Mucosa of descending colon (tissue), 3 donors: ENCODE data around the gene ERMP1. TPM values are rescaled to one million over a fixed set of nuclear protein-coding genes. Genes with fewer than 3 reads are reported as not detected.

Source experiments
- ATAC-seq: fragments of 200-7000 bp; cut with Tn5 transposase; one replicate; pipeline ENCODE4 v1.9.1; 2020; ENCODE audit warnings: mild to moderate bottlenecking, moderate library complexity
- DNase-seq, 3 donors: peaks; one replicate each; pipeline ENCODE4 v3.0.0-alpha.2; 2020
- H3K36me3 ChIP-seq: fragments of 200-600 bp; one replicate; pipeline ENCODE4 v1.8.0; 2021; ENCODE audit warnings: low read depth, mild to moderate bottlenecking
- H3K4me1 ChIP-seq: fragments of 200-600 bp; one replicate; pipeline ENCODE4 v1.8.0; 2021; ENCODE audit warnings: low read depth, mild to moderate bottlenecking
- H3K4me3 ChIP-seq: fragments of 200-600 bp; one replicate; pipeline ENCODE4 v1.8.0; 2021; ENCODE audit warnings: mild to moderate bottlenecking
- H3K9me3 ChIP-seq: fragments of 200-600 bp; one replicate; pipeline ENCODE4 v1.8.0; 2021; ENCODE audit warnings: mild to moderate bottlenecking
- intact Hi-C, 2 donors: fragments of 100-400 bp; cut with DNase I in 1 of 2; cut with micrococcal nuclease in 1 of 2; formaldehyde crosslinking; loops; one replicate each; pipeline versions ENCODE4 v1.11.0 to v1.11.1; 2022; cut with DNase I, micrococcal nuclease
- total RNA-seq, 3 donors: library from RNA; stranded (reverse); fragmentation: NEBNext Ultra II Directional in 2 of 3; extraction: Animal tissue kit (Norgen Biotek cat#: 25700) in 2 of 3; gene quantifications; one replicate each; pipeline versions ENCODE4 v1.2.1 to v1.2.4, GENCODE V29; 2021 to 2023
- TF ChIP-seq, protein P1 (sequence below): fragments of 200-600 bp; IDR thresholded peaks from one replicate; pipeline ENCODE4 v1.8.0; 2022; ENCODE audit warnings: antibody characterized with exemption, mild to moderate bottlenecking
- donor health status: DM: no; HTN: no; CAD: no; lungs with moderate emphysema.
- donor health status: DM: no; HTN: no; CAD: no.
- donor health status: DM: no; HTN: yes; CAD: no.

ERMP1 gene
- total RNA-seq, 3 donors from 2014 or later: 29.5 to 60.6 (median 34.1) TPM

- ATAC-seq (peak; percentile 54), DNase-seq (peak in 1 of 3 donors; percentile 17)
- Histone ChIP-seq H3K4me1 (no peaks in the 10 kb centered on the region), H3K9me3 (no peaks in the 10 kb centered on the region), H3K4me3 (no peak overlapping the region), H3K36me3 (no peaks in the 10 kb centered on the region)
- TF ChIP-seq, protein P1, sequence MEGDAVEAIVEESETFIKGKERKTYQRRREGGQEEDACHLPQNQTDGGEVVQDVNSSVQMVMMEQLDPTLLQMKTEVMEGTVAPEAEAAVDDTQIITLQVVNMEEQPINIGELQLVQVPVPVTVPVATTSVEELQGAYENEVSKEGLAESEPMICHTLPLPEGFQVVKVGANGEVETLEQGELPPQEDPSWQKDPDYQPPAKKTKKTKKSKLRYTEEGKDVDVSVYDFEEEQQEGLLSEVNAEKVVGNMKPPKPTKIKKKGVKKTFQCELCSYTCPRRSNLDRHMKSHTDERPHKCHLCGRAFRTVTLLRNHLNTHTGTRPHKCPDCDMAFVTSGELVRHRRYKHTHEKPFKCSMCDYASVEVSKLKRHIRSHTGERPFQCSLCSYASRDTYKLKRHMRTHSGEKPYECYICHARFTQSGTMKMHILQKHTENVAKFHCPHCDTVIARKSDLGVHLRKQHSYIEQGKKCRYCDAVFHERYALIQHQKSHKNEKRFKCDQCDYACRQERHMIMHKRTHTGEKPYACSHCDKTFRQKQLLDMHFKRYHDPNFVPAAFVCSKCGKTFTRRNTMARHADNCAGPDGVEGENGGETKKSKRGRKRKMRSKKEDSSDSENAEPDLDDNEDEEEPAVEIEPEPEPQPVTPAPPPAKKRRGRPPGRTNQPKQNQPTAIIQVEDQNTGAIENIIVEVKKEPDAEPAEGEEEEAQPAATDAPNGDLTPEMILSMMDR: no peak
- intact Hi-C loops: no loop called here
Measured at GRCh38 chr9:5756633-5757032, 76.3 kb downstream of the ERMP1 start.

DNA sequence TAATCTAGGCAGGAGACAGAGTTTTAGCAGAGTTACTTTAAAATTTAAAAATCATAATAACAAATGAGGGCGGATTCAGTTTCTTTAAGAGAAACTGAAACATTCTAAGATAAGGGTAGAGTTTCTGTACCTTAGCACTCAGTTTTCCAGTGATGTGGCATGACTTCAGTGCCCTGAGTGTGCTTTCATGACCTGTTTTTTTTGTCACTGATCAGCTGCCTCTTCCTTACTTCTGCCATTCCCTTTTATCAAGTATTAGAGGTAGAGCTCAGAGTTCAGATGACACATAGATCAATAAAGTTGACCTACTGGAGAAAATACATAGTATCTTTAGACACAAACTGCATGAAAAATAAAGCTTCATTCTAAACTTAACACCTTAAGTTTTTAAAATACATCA is 82.3 kb downstream of the ERMP1 start:
- no peak for DNase-seq
- intact Hi-C loops: no loop called here
- no peak for ATAC-seq

GRCh38 chr9:5749306-5749705 is 83.6 kb downstream of the ERMP1 start:
- intact Hi-C loops: no loop called here
- Histone ChIP-seq H3K36me3 (no peaks in the 10 kb centered on the region), H3K4me3 (no peak overlapping the region), H3K9me3 (no peaks in the 10 kb centered on the region), H3K4me1 (no peaks in the 10 kb centered on the region)
- ATAC-seq (no peak), DNase-seq (no peak)
- TF ChIP-seq, protein P1: no peak

More for the DNA sequence above, 82.3 kb downstream of the ERMP1 start:
- H3K4me3 ChIP-seq: no peak overlapping the region
- no peaks in the 10 kb centered on the region for H3K36me3 ChIP-seq
- TF ChIP-seq, protein P1: no peak
- no peaks in the 10 kb centered on the region for H3K9me3 ChIP-seq
- H3K4me1 ChIP-seq: no peaks in the 10 kb centered on the region

GRCh38 chr9:5748438-5748837 is 84.5 kb downstream of the ERMP1 start:
- DNase-seq (no peak), ATAC-seq (no peak)
- Histone ChIP-seq H3K4me3 (no peak overlapping the region), H3K4me1 (no peaks in the 10 kb centered on the region), H3K36me3 (no peaks in the 10 kb centered on the region), H3K9me3 (no peaks in the 10 kb centered on the region)
- TF ChIP-seq, protein P1: no peak
- intact Hi-C loops: no loop called here

GRCh38 chr9:5743109-5743508 is 89.8 kb downstream of the ERMP1 start:
- Histone ChIP-seq H3K36me3 (no peaks in the 10 kb centered on the region), H3K4me1 (no peaks in the 10 kb centered on the region), H3K4me3 (no peak overlapping the region), H3K9me3 (no peaks in the 10 kb centered on the region)
- intact Hi-C loops: no loop called here
- TF ChIP-seq, protein P1: no peak
- ATAC-seq (no peak), DNase-seq (no peak)
